ENCODE data around the gene CHRM5. TPM values are rescaled to one million over a fixed set of nuclear protein-coding genes. Genes with fewer than 3 reads are reported as not detected.
"Not testable (repeated sequence)": the region's sequence is repeated elsewhere in the genome, so short reads cannot be mapped to it uniquely, and the experiment has no call there.

CHRM5 gene
- total RNA-seq, 1 experiment from 2014 or later: not detected

DNA sequence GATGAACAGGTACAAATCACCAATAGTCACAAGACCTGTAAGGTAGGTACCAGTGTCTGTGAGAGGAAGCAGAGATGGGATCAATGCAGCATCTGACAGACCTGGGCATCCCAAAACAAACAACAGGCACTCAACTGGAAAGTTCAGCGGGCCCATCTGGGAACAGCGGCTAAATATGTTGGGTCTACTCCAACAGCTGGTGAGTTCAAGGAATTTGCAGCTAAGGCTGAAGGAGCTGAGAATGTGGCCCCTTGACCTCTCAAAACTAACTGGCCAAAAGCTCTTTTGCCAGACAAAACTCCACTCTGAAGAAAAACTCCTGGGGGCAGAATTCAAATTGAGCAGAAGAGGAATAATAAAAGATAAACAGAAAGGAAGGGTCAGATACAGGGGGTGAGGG, 46.3 kb downstream of the CHRM5 start:
- H2AFZ ChIP-seq (ENCODE audit: low read length): no peak overlapping the region

DNA sequence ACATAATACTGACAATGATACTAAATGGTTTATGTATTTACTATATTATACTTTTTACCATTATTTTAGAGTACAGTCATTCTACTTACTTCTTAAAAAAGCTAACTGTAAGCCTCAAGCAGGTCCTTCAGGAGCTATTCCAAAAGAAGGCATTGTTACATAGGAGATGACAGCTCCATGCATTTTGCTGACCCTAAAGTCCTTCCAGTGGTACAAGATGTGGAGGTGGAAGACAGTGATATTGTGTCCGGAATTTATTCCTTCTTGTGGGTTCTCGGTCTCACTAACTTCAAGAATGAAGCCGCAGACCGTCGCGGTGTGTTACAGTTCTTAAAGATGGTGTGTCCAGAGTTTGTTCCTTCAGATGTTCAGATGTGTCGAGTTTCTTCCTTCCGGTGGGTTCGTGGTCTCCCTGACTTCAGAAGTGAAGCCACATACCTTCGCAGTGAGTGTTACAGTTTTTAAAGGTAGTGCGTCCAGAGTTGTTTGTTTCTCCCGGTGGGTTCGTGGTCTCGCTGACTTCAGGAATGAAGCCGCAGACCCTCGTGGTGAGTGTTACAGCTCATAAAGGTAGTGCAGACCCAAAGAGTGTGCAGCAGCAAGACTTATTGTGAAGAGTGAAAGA, 49.8 kb downstream of the CHRM5 start:
- no peaks in the 10 kb centered on the region for H3K9me2 ChIP-seq (replicated peaks; ENCODE audit: insufficient read depth, low read length)
- H3K4me1 ChIP-seq (ENCODE audit: low read length): no peaks in the 10 kb centered on the region
- no peak overlapping the region for H3K9ac ChIP-seq (ENCODE audit: low read length)
- H2AFZ ChIP-seq (ENCODE audit: low read length): no peak overlapping the region
- no peak for DNase-seq
- 0 out of 2 replicates have a peak, but pooled peaks cover 7% of the 10 kb centered on the region for H4K20me1 ChIP-seq (ENCODE audit: insufficient read depth, low read depth, low read length)
- no peak overlapping the region for H3K4me3 ChIP-seq (ENCODE audit: low read length)
- no peak overlapping the region for H3K27ac ChIP-seq (ENCODE audit: low read length)
- no peak overlapping the region for H3K4me2 ChIP-seq (ENCODE audit: low read depth, low read length, poor library complexity, severe bottlenecking)
- H3K9me3 ChIP-seq (ENCODE audit: low read length): 0 out of 2 replicates have a peak, but pooled peaks cover 3% of the 10 kb centered on the region
- H3K36me3 ChIP-seq (ENCODE audit: insufficient read depth, low read length): no peaks in the 10 kb centered on the region
- no peaks in the 10 kb centered on the region for H3K79me2 ChIP-seq (ENCODE audit: low read length)
- H3K27me3 ChIP-seq (ENCODE audit: low read length): no peaks in the 10 kb centered on the region

More for the DNA sequence above, 46.3 kb downstream of the CHRM5 start:
- Histone ChIP-seq H3K9me2 (replicated peaks; ENCODE audit: insufficient read depth, low read length) (no peaks in the 10 kb centered on the region), H3K27ac (ENCODE audit: low read length) (no peak overlapping the region), H3K36me3 (ENCODE audit: insufficient read depth, low read length) (no peaks in the 10 kb centered on the region), H3K4me3 (ENCODE audit: low read length) (no peak overlapping the region), H3K9ac (ENCODE audit: low read length) (no peak overlapping the region), H4K20me1 (ENCODE audit: insufficient read depth, low read depth, low read length) (peaks cover 19% of the 10 kb centered on the region; the same call in 1 of the 2 replicates), H3K27me3 (ENCODE audit: low read length) (no peaks in the 10 kb centered on the region), H3K79me2 (ENCODE audit: low read length) (no peaks in the 10 kb centered on the region), H3K4me1 (ENCODE audit: low read length) (no peaks in the 10 kb centered on the region), H3K9me3 (ENCODE audit: low read length) (0 out of 2 replicates have a peak, but pooled peaks cover 1% of the 10 kb centered on the region), H3K4me2 (ENCODE audit: low read depth, low read length, poor library complexity, severe bottlenecking) (no peak overlapping the region)
- no peak for DNase-seq

DNA sequence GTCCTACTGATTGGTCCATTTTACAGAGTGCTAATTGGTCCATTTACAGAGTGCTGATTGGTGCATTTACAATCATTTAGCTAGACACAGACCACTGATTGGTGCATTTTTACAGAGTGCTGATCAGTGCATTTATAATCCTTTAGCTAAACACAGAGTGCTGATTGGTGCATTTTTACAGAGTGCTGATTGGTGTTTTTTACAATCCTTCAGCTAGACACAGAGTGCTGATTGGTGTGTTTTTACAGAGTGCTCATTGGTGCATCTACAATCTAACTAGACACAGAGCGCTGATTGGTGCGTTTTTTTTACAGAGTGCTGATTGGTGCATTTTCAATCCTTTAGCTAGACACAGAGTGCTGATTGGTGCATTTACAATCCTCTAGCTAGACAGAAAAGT, 50.4 kb downstream of the CHRM5 start:
- H3K4me2 ChIP-seq (ENCODE audit: low read depth, low read length, poor library complexity, severe bottlenecking); H3K9me3 ChIP-seq (ENCODE audit: low read length); DNase-seq: not testable (repeated sequence)

DNA sequence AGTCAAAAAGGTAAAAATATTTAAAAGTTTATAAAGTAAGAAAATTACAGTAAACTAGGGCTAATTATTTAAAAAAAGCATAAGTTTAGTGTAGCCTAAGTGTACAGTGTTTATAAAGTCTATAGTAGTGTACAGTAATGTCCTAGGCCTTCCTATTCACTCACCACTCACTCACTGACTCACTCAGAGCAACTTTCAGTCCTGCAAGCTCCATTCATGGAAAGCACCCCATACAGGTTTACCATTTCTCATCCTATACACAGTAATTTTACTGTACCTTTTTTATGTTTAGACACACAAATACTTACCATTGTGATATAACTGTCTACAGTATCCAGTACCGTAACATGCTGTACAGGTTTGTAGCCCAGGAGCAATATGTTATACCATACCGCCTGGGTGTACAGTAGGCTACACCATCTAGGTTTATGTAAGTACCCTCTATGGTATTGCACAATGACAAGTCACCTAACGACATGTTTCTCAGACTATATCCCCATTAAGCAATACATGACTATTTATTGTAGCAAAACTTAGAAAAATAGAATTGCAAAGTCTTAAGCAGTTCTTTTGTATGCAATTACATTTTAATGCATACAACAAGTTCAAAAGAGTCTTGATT, 51.2 kb downstream of the CHRM5 start:
- Histone ChIP-seq H3K27ac (ENCODE audit: low read length) (no peak overlapping the region), H3K9ac (ENCODE audit: low read length) (no peak overlapping the region), H2AFZ (ENCODE audit: low read length) (no peak overlapping the region)

More for the DNA sequence above, 50.4 kb downstream of the CHRM5 start:
- H3K4me1 ChIP-seq (ENCODE audit: low read length); H3K9me2 ChIP-seq (replicated peaks; ENCODE audit: insufficient read depth, low read length); H2AFZ ChIP-seq (ENCODE audit: low read length); H3K4me3 ChIP-seq (ENCODE audit: low read length); H3K36me3 ChIP-seq (ENCODE audit: insufficient read depth, low read length); H3K79me2 ChIP-seq (ENCODE audit: low read length); H3K27ac ChIP-seq (ENCODE audit: low read length); H4K20me1 ChIP-seq (ENCODE audit: insufficient read depth, low read depth, low read length); H3K27me3 ChIP-seq (ENCODE audit: low read length); H3K9ac ChIP-seq (ENCODE audit: low read length): not testable (repeated sequence)

DNA sequence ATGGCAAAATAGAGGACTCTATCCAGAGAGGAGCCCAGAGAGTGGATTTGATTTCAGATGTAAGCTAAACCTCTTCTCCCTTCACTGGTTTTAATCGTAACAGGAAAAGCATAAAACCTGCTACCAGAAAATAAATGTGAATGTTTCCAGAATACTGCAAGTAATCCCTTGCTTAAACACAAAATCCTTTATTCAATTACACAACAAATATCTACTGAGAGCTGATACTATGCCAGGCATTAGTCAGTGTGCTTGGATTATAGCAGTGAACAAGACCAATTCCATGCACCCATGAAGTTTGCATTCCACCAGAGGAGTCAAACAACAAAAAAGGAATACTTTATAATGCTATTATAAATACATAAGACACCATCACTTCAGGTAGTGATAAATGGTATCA, 55.6 kb downstream of the CHRM5 start:
- no peak overlapping the region for H3K9ac ChIP-seq (ENCODE audit: low read length)
- no peak overlapping the region for H3K4me3 ChIP-seq (ENCODE audit: low read length)
- no peak for DNase-seq
- no peak overlapping the region for H2AFZ ChIP-seq (ENCODE audit: low read length)
- H3K9me3 ChIP-seq (ENCODE audit: low read length): 0 out of 2 replicates have a peak, but pooled peaks cover 3% of the 10 kb centered on the region
- H3K4me1 ChIP-seq (ENCODE audit: low read length): no peaks in the 10 kb centered on the region
- 0 out of 2 replicates have a peak, but pooled peaks cover 2% of the 10 kb centered on the region for H3K79me2 ChIP-seq (ENCODE audit: low read length)
- H3K4me2 ChIP-seq (ENCODE audit: low read depth, low read length, poor library complexity, severe bottlenecking): no peak overlapping the region
- no peaks in the 10 kb centered on the region for H3K27me3 ChIP-seq (ENCODE audit: low read length)
- H4K20me1 ChIP-seq (ENCODE audit: insufficient read depth, low read depth, low read length): no peaks in the 10 kb centered on the region
- H3K27ac ChIP-seq (ENCODE audit: low read length): no peak overlapping the region
- H3K9me2 ChIP-seq (replicated peaks; ENCODE audit: insufficient read depth, low read length): no peaks in the 10 kb centered on the region
- no peaks in the 10 kb centered on the region for H3K36me3 ChIP-seq (ENCODE audit: insufficient read depth, low read length)

More for the DNA sequence above, 51.2 kb downstream of the CHRM5 start:
- Histone ChIP-seq H3K4me1 (ENCODE audit: low read length) (no peaks in the 10 kb centered on the region), H3K4me3 (ENCODE audit: low read length) (no peak overlapping the region), H3K9me2 (replicated peaks; ENCODE audit: insufficient read depth, low read length) (no peaks in the 10 kb centered on the region), H3K36me3 (ENCODE audit: insufficient read depth, low read length) (no peaks in the 10 kb centered on the region), H3K79me2 (ENCODE audit: low read length) (no peaks in the 10 kb centered on the region), H4K20me1 (ENCODE audit: insufficient read depth, low read depth, low read length) (0 out of 2 replicates have a peak, but pooled peaks cover 3% of the 10 kb centered on the region), H3K9me3 (ENCODE audit: low read length) (0 out of 2 replicates have a peak, but pooled peaks cover 3% of the 10 kb centered on the region), H3K27me3 (ENCODE audit: low read length) (no peaks in the 10 kb centered on the region), H3K4me2 (ENCODE audit: low read depth, low read length, poor library complexity, severe bottlenecking) (no peak overlapping the region)
- no peak for DNase-seq

DNA sequence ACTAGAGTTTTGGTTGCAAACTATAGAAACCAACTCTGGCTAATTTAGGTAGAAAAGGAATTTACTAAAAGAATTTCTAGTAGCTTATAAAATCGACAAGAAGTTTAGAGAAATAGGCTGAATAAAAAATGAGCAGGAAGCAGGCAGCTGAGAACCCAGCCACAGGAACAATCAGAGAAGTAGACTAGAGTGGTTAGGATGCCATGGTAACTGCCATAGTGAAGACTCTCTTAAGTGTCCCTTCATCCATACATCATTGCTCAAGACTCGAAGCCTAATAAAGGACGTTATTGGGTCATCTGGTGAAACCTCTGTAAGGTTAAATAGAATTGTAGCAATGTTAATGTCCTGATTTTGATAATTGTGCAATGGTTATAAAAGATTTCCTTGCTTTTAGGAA, 57.0 kb downstream of the CHRM5 start:
- Histone ChIP-seq H3K4me1 (ENCODE audit: low read length) (no peaks in the 10 kb centered on the region), H2AFZ (ENCODE audit: low read length) (no peak overlapping the region), H3K79me2 (ENCODE audit: low read length) (0 out of 2 replicates have a peak, but pooled peaks cover 2% of the 10 kb centered on the region), H4K20me1 (ENCODE audit: insufficient read depth, low read depth, low read length) (no peaks in the 10 kb centered on the region), H3K9me3 (ENCODE audit: low read length) (no peaks in the 10 kb centered on the region), H3K27ac (ENCODE audit: low read length) (no peak overlapping the region), H3K27me3 (ENCODE audit: low read length) (no peaks in the 10 kb centered on the region), H3K9ac (ENCODE audit: low read length) (no peak overlapping the region), H3K4me3 (ENCODE audit: low read length) (no peak overlapping the region), H3K36me3 (ENCODE audit: insufficient read depth, low read length) (no peaks in the 10 kb centered on the region), H3K4me2 (ENCODE audit: low read depth, low read length, poor library complexity, severe bottlenecking) (no peak overlapping the region), H3K9me2 (replicated peaks; ENCODE audit: insufficient read depth, low read length) (no peaks in the 10 kb centered on the region)
- no peak for DNase-seq

DNA sequence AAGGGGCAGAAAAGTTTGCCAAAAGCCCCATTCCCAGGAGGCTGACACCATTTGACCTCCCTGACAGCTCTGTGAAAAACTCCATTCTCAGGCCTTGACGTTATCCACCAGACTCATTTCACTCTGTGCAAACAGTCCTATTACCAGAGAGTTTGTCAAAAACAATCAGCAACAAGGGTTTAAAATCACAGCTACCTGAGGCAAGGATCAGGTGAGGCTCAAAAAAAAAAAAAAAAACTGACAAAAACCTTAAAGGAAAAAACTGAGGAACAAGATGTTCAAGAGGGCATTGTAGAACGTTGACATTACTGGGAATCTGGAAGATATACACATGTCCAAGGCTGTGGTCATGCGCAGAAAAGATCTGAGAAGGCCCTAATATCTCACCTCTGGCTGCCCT, 59.3 kb downstream of the CHRM5 start:
- H3K4me1 ChIP-seq (ENCODE audit: low read length): no peaks in the 10 kb centered on the region
- no peaks in the 10 kb centered on the region for H3K9me3 ChIP-seq (ENCODE audit: low read length)
- peaks cover 4% of the 10 kb centered on the region; the same call in 1 of the 2 replicates for H3K79me2 ChIP-seq (ENCODE audit: low read length)
- H3K36me3 ChIP-seq (ENCODE audit: insufficient read depth, low read length): no peaks in the 10 kb centered on the region
- no peak overlapping the region for H3K9ac ChIP-seq (ENCODE audit: low read length)
- H4K20me1 ChIP-seq (ENCODE audit: insufficient read depth, low read depth, low read length): no peaks in the 10 kb centered on the region
- no peak for DNase-seq
- no peak overlapping the region for H3K4me3 ChIP-seq (ENCODE audit: low read length)
- no peak overlapping the region for H3K27ac ChIP-seq (ENCODE audit: low read length)
- no peak overlapping the region for H3K4me2 ChIP-seq (ENCODE audit: low read depth, low read length, poor library complexity, severe bottlenecking)
- no peaks in the 10 kb centered on the region for H3K9me2 ChIP-seq (replicated peaks; ENCODE audit: insufficient read depth, low read length)
- no peaks in the 10 kb centered on the region for H3K27me3 ChIP-seq (ENCODE audit: low read length)
- H2AFZ ChIP-seq (ENCODE audit: low read length): no peak overlapping the region

DNA sequence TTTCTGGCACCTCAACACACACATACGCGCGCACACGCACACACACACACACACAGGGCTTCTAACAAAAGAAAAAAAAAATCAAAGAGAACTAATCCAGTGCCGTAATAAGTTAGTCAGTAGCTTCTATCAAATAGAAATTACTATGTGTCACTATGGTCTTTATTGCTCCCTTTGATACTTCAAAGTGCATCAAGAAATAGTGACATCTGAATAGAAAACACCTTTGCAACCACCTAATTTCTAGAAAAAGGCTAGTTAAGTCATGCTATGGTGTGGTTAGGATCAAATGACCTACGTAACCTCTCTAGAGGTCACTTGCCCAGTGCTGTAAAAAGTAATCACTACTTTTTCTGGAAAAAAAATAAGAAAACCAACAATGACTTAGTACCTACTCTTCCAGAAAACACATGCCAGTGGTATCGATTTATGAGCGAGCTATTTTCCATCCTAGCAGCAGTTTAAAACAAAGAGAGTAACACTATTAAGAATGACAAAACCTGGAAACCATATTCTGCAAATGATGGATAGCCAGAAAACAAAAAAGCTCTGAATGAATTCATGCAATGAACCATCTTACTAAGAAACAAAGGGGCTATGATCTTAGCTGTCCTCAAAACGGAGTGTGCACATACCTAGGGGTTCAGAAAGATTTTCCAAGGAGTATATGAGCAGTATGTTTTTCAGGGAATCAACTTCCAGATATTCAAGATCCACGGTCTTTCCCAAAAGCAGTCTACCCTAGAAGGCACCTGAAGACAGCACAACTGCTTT, 63.9 kb downstream of the CHRM5 start:
- Histone ChIP-seq H3K9ac (ENCODE audit: low read length) (no peak overlapping the region), H3K4me2 (ENCODE audit: low read depth, low read length, poor library complexity, severe bottlenecking) (no peak overlapping the region), H3K9me2 (replicated peaks; ENCODE audit: insufficient read depth, low read length) (no peaks in the 10 kb centered on the region), H3K27ac (ENCODE audit: low read length) (no peak overlapping the region), H3K27me3 (ENCODE audit: low read length) (no peaks in the 10 kb centered on the region), H2AFZ (ENCODE audit: low read length) (no peak overlapping the region), H3K79me2 (ENCODE audit: low read length) (peaks cover 6% of the 10 kb centered on the region; the same call in 1 of the 2 replicates), H4K20me1 (ENCODE audit: insufficient read depth, low read depth, low read length) (no peaks in the 10 kb centered on the region), H3K4me3 (ENCODE audit: low read length) (no peak overlapping the region), H3K4me1 (ENCODE audit: low read length) (no peaks in the 10 kb centered on the region), H3K9me3 (ENCODE audit: low read length) (no peaks in the 10 kb centered on the region), H3K36me3 (ENCODE audit: insufficient read depth, low read length) (no peaks in the 10 kb centered on the region)
- DNase-seq: no peak
